HCT116 (cell line): ENCODE measurements around the gene IL23A. TPM values are rescaled to one million over a fixed set of nuclear protein-coding genes. Genes with fewer than 3 reads are reported as not detected.

Experiments used
- ATAC-seq: fragments of 200-7000 bp; cut with Tn5 transposase; 2 replicates; pipeline ENCODE4 v1.9.1; 2020; ENCODE audit warnings: mild to moderate bottlenecking, moderate library complexity
- BruUV-seq: library from RNA; stranded (reverse); fragments of 400-500 nt; replicated peaks from 2 replicates; lab custom pipeline; 2021; lab: Mats Ljungman, UMichigan
- CTCF ChIA-PET: fragments of 300-600 bp; sonication (Branson Sonifier 250); formaldehyde crosslinking; loops from one replicate; lab custom pipeline; 2021; ENCODE audit warnings: antibody characterized with exemption; lab: Charles Lee
- POLR2A ChIA-PET: fragments of 300-600, 350-600 bp; sonication (Branson Sonifier 250); formaldehyde crosslinking; loops from one replicate; lab custom pipeline; 2021; ENCODE audit warnings: antibody characterized with exemption; lab: Charles Lee
- RAD21 ChIA-PET, 2 experiments: fragments of 300-600 bp; sonication (Branson Sonifier 250); formaldehyde crosslinking; loops; one replicate each; lab custom pipeline; 2023; ENCODE audit warnings: low total read pairs in 2 of 2; ENCODE audit not compliant: uncharacterized antibody in 2 of 2, unreplicated experiment in 2 of 2, low non-redundant PET in 1 of 2; lab: Charles Lee
- DNase-seq: peaks from one replicate; pipeline ENCODE4 v3.0.0-alpha.2; 2010; ENCODE audit warnings: low read depth, low spot score
- H2AFZ ChIP-seq: fragments of 200-600 bp; shearing (Covaris generic), sonication (generic); 2 replicates; pipeline ENCODE4 v1.6.1; 2017; ENCODE audit warnings: low read depth, mixed run types, mixed read lengths, antibody characterized with exemption, low read length; ENCODE audit not compliant: poor library complexity, severe bottlenecking
- H3K27ac ChIP-seq: 2 replicates; pipeline ENCODE4 v1.5.1; 2012; ENCODE audit warnings: low read depth, low read length
- H3K27me3 ChIP-seq: fragments of 200-600 bp; sonication (generic); 2 replicates; pipeline ENCODE4 v1.6.1; 2016; ENCODE audit warnings: mixed run types, low read length, mixed read lengths; ENCODE audit not compliant: insufficient read depth
- H3K36me3 ChIP-seq, 2 experiments: fragments of 200-500 bp in 1 of 2; fragments of 200-600 bp in 1 of 2; sonication (Bioruptor generic) in 1 of 2; sonication (generic) in 1 of 2; 2 replicates each; pipeline versions ENCODE4 v1.5.1 to v1.6.1; 2014 to 2016; ENCODE audit warnings: low read length in 2 of 2, inconsistent platforms in 1 of 2, mixed read lengths in 1 of 2, mixed run types in 1 of 2; ENCODE audit not compliant: insufficient read depth in 2 of 2, control insufficient read depth in 1 of 2
- H3K4me1 ChIP-seq, 2 experiments: fragments of 200-600 bp in 1 of 2; sonication (generic) in 1 of 2; 2 replicates each; pipeline versions ENCODE4 v1.5.1 to v1.6.1; 2012 to 2017; ENCODE audit warnings: low read length in 2 of 2, inconsistent platforms in 1 of 2, mild to moderate bottlenecking in 1 of 2, mixed read lengths in 1 of 2, mixed run types in 1 of 2, moderate library complexity in 1 of 2; ENCODE audit not compliant: insufficient read depth in 2 of 2, control insufficient read depth in 1 of 2
- H3K4me2 ChIP-seq: fragments of 200-600 bp; sonication (generic); 2 replicates; pipeline ENCODE4 v1.6.1; 2017; ENCODE audit warnings: mixed run types, low read length, mixed read lengths
- H3K4me3 ChIP-seq, 2 experiments: fragments of 200-600 bp in 1 of 2; sonication (generic) in 1 of 2; replicated peaks in 1 of 2; 2 replicates each; pipeline ENCODE4 v1.5.1; 2011 to 2016; ENCODE audit warnings: low read length in 2 of 2, control low read depth in 1 of 2, low read depth in 1 of 2, mild to moderate bottlenecking in 1 of 2, mixed read lengths in 1 of 2, mixed run types in 1 of 2
- H3K79me2 ChIP-seq: fragments of 200-600 bp; sonication (generic); 2 replicates; pipeline ENCODE4 v1.6.1; 2017; ENCODE audit warnings: mild to moderate bottlenecking, mixed run types, low read length, moderate library complexity, mixed read lengths; ENCODE audit not compliant: insufficient read depth
- H3K9ac ChIP-seq: fragments of 200-600 bp; sonication (generic); 2 replicates; pipeline ENCODE4 v1.6.1; 2016; ENCODE audit warnings: low read length, mixed read lengths
- H3K9me2 ChIP-seq: fragments of 200-600 bp; sonication (generic), shearing (Covaris generic); 2 replicates; pipeline ENCODE4 v1.6.1; 2017; ENCODE audit warnings: mixed run types, mild to moderate bottlenecking, moderate library complexity; ENCODE audit not compliant: insufficient read depth
- H3K9me3 ChIP-seq, 2 experiments: fragments of 200-500 bp in 1 of 2; fragments of 200-600 bp in 1 of 2; sonication (Bioruptor generic) in 1 of 2; sonication (generic) in 1 of 2; 2 replicates each; pipeline ENCODE4 v1.6.1; 2014 to 2017; ENCODE audit warnings: low read length in 2 of 2, mixed read lengths in 2 of 2, inconsistent platforms in 1 of 2, low read depth in 1 of 2, mild to moderate bottlenecking in 1 of 2, mixed run types in 1 of 2, moderate library complexity in 1 of 2; ENCODE audit not compliant: control insufficient read depth in 1 of 2, insufficient read depth in 1 of 2
- H4K20me1 ChIP-seq: fragments of 200-600 bp; sonication (generic), shearing (Covaris generic); 2 replicates; pipeline ENCODE4 v1.6.1; 2017; ENCODE audit warnings: mixed run types, mild to moderate bottlenecking, moderate library complexity; ENCODE audit not compliant: insufficient read depth
- CBX3 ChIP-seq: IDR thresholded peaks from 2 replicates; pipeline ENCODE4 v1.6.1; 2012; ENCODE audit warnings: low read depth
- ELF1 ChIP-seq: IDR thresholded peaks from 2 replicates; pipeline ENCODE4 v1.6.1; 2012; ENCODE audit warnings: low read depth, borderline replicate concordance
- EZH2 ChIP-seq: fragments of 200-600 bp; sonication (generic); IDR thresholded peaks from 2 replicates; pipeline ENCODE4 v1.6.1; 2017; ENCODE audit warnings: antibody characterized with exemption, mixed run types
- EZH2phosphoT487 ChIP-seq: fragments of 200-600 bp; IDR thresholded peaks from 2 replicates; pipeline ENCODE4 v1.6.1; 2018; ENCODE audit warnings: antibody characterized with exemption, borderline replicate concordance
- POLR2A ChIP-seq: IDR thresholded peaks from 2 replicates; pipeline ENCODE4 v1.7.0; 2011; ENCODE audit warnings: borderline replicate concordance; ENCODE audit not compliant: insufficient read depth, insufficient read length; ENCODE audit errors: extremely low read depth
- SIN3A ChIP-seq: IDR thresholded peaks from 2 replicates; pipeline ENCODE4 v1.6.1; 2012; ENCODE audit warnings: low read depth
- SRF ChIP-seq: IDR thresholded peaks from 2 replicates; pipeline ENCODE4 v1.6.1; 2012; ENCODE audit warnings: low read depth
- YY1 ChIP-seq: IDR thresholded peaks from 2 replicates; pipeline ENCODE4 v1.6.1; 2011; ENCODE audit warnings: low read length, low read depth, moderate library complexity, mild to moderate bottlenecking; ENCODE audit not compliant: insufficient replicate concordance; ENCODE audit errors: extremely low read depth
- ZFX ChIP-seq: fragments of 450-650 bp; IDR thresholded peaks from 2 replicates; pipeline ENCODE4 v1.6.1; 2017
- ZNF274 ChIP-seq: fragments of 200-500 bp; sonication (Bioruptor generic); IDR thresholded peaks from 2 replicates; pipeline ENCODE4 v1.6.1; 2014; ENCODE audit warnings: mild to moderate bottlenecking, low read depth, low read length, inconsistent platforms
- intact Hi-C: fragments of 100-400 bp; cut with micrococcal nuclease; formaldehyde crosslinking; loops from 2 replicates; pipeline ENCODE4 v1.10.0; 2022
- total RNA-seq: library from RNA; stranded (reverse); gene quantifications from one replicate; pipeline ENCODE4 v1.2.1, GENCODE V29; 2021; ENCODE audit not compliant: unreplicated experiment
- TF ChIP-seq, protein P1 (sequence below), 3 experiments: fragments of 200-600 bp in 1 of 3; sonication (generic) in 1 of 3; IDR thresholded peaks in 2 of 3; conservative IDR thresholded peaks in 1 of 3; 2 replicates each; pipeline ENCODE4 v1.5.1; 2012 to 2017; ENCODE audit warnings: low read depth in 2 of 3, low read length in 2 of 3, antibody characterized with exemption in 1 of 3, borderline replicate concordance in 1 of 3, control low read depth in 1 of 3, mild to moderate bottlenecking in 1 of 3, mixed read lengths in 1 of 3, mixed run types in 1 of 3, moderate library complexity in 1 of 3; ENCODE audit not compliant: insufficient read depth in 1 of 3
- TF ChIP-seq, protein P2 (sequence below): IDR thresholded peaks from 2 replicates; pipeline ENCODE4 v1.6.1; 2011; ENCODE audit warnings: mild to moderate bottlenecking, low read length, moderate library complexity; ENCODE audit not compliant: insufficient replicate concordance; ENCODE audit errors: extremely low read depth

Gene IL23A
- total RNA-seq, 1 experiment from 2014 or later = 0.59 TPM

DNA sequence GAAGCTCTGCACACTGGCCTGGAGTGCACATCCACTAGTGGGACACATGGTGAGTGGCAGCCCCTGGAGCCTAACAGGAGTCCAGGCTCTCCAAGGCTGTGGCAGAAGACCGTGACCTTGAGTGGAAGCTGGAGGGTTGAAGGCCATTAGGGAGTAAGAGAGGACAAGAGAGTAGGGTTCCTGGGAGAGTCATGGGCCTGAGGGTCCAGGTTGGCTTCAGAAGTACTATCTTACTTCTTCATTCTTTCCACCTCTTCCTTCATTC is 406 bp downstream of the IL23A start:
- ATAC-seq (no peak), DNase-seq (no peak)
- ChIA-PET RAD21 (no interaction called here), CTCF (no interaction called here), POLR2A (interaction anchor here (1.5 kb wide), 1 partner anchor 21 kb away, joined by 4 read pairs; the partner anchor contains the start of gene STAT2)
- H2AFZ ChIP-seq = no peak overlapping the region
- H4K20me1 ChIP-seq = no peaks in the 10 kb centered on the region
- H3K4me1 ChIP-seq = peaks cover 0 to 3% of the 10 kb centered on the region in 2 experiments; a peak in 1 of 4 replicates
- no peak overlapping the region for H3K27ac ChIP-seq
- no peaks in the 10 kb centered on the region for H3K9me3 ChIP-seq
- no peak overlapping the region for H3K9ac ChIP-seq
- no peak overlapping the region for H3K4me3 ChIP-seq
- H3K36me3 ChIP-seq = peaks cover 0 to 4% of the 10 kb centered on the region in 2 experiments; a peak in 1 of 4 replicates
- intact Hi-C loops = no loop called here
- no peak overlapping the region for H3K4me2 ChIP-seq
- no peaks in the 10 kb centered on the region for H3K27me3 ChIP-seq
- TF ChIP-seq ZFX (no peak), POLR2A (no peak)
- TF ChIP-seq, protein P1, sequence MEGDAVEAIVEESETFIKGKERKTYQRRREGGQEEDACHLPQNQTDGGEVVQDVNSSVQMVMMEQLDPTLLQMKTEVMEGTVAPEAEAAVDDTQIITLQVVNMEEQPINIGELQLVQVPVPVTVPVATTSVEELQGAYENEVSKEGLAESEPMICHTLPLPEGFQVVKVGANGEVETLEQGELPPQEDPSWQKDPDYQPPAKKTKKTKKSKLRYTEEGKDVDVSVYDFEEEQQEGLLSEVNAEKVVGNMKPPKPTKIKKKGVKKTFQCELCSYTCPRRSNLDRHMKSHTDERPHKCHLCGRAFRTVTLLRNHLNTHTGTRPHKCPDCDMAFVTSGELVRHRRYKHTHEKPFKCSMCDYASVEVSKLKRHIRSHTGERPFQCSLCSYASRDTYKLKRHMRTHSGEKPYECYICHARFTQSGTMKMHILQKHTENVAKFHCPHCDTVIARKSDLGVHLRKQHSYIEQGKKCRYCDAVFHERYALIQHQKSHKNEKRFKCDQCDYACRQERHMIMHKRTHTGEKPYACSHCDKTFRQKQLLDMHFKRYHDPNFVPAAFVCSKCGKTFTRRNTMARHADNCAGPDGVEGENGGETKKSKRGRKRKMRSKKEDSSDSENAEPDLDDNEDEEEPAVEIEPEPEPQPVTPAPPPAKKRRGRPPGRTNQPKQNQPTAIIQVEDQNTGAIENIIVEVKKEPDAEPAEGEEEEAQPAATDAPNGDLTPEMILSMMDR (IDR thresholded peaks at IDR 0.05 in 2 of 3, conservative IDR thresholded peaks at IDR 0.05 in 1 of 3; ENCODE audit: borderline replicate concordance in 1 of 3, insufficient read depth in 1 of 3, low read depth in 2 of 3, low read length in 2 of 3) = no peak
- TF ChIP-seq, all 23 proteins: peak for 0
- Histone ChIP-seq H3K9me2 (no peaks in the 10 kb centered on the region), H3K79me2 (no peaks in the 10 kb centered on the region)
- BruUV-seq = no TSS peak

DNA sequence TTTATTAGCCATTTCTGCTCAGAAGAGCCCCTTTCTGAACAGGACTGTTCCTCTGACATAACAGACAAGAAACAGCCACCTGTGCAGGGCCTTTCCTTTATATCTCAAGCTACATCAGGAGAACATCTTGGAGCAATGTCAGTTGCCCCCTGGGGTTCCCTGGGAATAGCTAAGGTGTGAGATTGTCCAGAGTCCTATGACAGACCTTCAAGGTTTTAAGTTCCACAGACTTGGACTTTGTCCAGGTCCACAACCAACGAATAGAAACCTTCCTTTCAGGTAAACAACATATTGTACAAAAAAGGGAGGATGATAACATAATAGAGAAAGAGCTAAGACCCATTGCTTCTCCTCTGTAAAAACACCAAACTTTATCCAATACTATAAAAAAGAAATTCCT is 2.9 kb downstream of the IL23A start:
- H3K27ac ChIP-seq = no peak overlapping the region
- no peaks in the 10 kb centered on the region for H3K79me2 ChIP-seq
- peaks cover 4 to 7% of the 10 kb centered on the region in 2 experiments; a peak in 3 of 4 replicates for H3K36me3 ChIP-seq
- ChIA-PET CTCF (no interaction called here), POLR2A (interaction anchor here (0.7 kb wide), 2 partner anchors 18 to 65 kb away, joined by 3 read pairs; partner anchors contain the start of gene STAT2), RAD21 (no interaction called here)
- H4K20me1 ChIP-seq = no peaks in the 10 kb centered on the region
- no peak overlapping the region for H3K4me2 ChIP-seq
- no peak for DNase-seq
- intact Hi-C loops = no loop called here
- no peaks in the 10 kb centered on the region for H3K27me3 ChIP-seq
- no peaks in the 10 kb centered on the region for H3K9me2 ChIP-seq
- no peak for ATAC-seq
- BruUV-seq = no TSS peak
- no peak overlapping the region for H3K9ac ChIP-seq
- H2AFZ ChIP-seq = no peak overlapping the region
- no peak overlapping the region for H3K4me3 ChIP-seq
- H3K4me1 ChIP-seq = no peaks in the 10 kb centered on the region; a peak in 1 of 4 replicates
- H3K9me3 ChIP-seq = no peaks in the 10 kb centered on the region
- TF ChIP-seq ELF1 (no peak), EZH2phosphoT487 (no peak), ZNF274 (no peak), CBX3 (no peak), EZH2 (no peak), YY1 (no peak), SIN3A (no peak), SRF (no peak)
- TF ChIP-seq, protein P2, sequence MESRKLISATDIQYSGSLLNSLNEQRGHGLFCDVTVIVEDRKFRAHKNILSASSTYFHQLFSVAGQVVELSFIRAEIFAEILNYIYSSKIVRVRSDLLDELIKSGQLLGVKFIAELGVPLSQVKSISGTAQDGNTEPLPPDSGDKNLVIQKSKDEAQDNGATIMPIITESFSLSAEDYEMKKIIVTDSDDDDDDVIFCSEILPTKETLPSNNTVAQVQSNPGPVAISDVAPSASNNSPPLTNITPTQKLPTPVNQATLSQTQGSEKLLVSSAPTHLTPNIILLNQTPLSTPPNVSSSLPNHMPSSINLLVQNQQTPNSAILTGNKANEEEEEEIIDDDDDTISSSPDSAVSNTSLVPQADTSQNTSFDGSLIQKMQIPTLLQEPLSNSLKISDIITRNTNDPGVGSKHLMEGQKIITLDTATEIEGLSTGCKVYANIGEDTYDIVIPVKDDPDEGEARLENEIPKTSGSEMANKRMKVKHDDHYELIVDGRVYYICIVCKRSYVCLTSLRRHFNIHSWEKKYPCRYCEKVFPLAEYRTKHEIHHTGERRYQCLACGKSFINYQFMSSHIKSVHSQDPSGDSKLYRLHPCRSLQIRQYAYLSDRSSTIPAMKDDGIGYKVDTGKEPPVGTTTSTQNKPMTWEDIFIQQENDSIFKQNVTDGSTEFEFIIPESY = no peak
- TF ChIP-seq, protein P1 (IDR thresholded peaks at IDR 0.05 in 2 of 3, conservative IDR thresholded peaks at IDR 0.05 in 1 of 3; ENCODE audit: borderline replicate concordance in 1 of 3, insufficient read depth in 1 of 3, low read depth in 2 of 3, low read length in 2 of 3) = no peak
